Epithelial cell of proximal tubule (primary cell): ENCODE measurements around the gene CA10. TPM values are rescaled to one million over a fixed set of nuclear protein-coding genes. Genes with fewer than 3 reads are reported as not detected.

Experiments used
- DNase-seq: peaks from one replicate; pipeline ENCODE4 v3.0.0-alpha.2; 2011; ENCODE audit warnings: low read depth
- H3K4me3 ChIP-seq: 2 replicates; pipeline ENCODE4 v1.5.1; 2011; ENCODE audit warnings: low read depth, mild to moderate bottlenecking, low read length
- CTCF ChIP-seq: conservative IDR thresholded peaks from 2 replicates; pipeline ENCODE4 v1.5.1; 2012; ENCODE audit warnings: low read depth, mild to moderate bottlenecking, low read length
- total RNA-seq: library from RNA; depleted of rRNA; stranded (reverse); fragments of >200 nt; gene quantifications from 2 replicates; pipeline ENCODE4 v1.2.3, GENCODE V29; 2015

The CA10 gene
- total RNA-seq, 1 donor from 2014 or later, result 0.58 TPM

DNA sequence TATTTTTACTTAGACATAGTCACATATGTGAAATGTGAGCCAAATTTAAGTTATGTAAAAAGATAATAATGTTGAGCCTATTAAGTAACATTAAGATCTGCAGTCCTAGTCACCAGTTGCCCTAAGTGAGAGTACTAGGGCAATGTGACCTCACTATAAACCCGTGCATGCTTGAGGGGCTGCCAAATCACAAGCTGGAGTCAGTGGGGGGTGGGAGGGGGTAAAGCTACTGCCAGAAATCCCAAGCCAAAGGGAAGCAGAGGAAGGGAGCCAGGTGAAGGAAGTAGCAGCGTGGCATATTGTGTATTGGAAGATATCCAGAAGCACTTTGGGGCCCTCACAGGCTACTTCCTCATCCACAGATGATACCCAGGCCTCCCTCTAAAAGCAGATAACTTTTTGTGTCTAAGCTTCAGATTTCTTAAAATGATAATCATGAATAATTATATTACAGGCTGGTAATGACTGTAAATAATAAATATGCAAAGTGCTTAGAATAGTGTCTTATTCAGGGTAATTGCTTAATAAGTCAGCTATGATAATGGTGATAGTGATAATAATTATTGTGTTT lies 134.1 kb downstream of the CA10 start:
- DNase-seq, result no peak
- no peak overlapping the region for H3K4me3 ChIP-seq
- TF ChIP-seq CTCF, result no peak

- DNase-seq, result no peak
- H3K4me3 ChIP-seq, result no peak overlapping the region
- no peak for TF ChIP-seq CTCF
These were observed 147.4 kb downstream of the CA10 start for GRCh38 chr17:52011064-52011463.

GRCh38 chr17:51999654-52000053 lies 158.9 kb downstream of the CA10 start:
- no peak overlapping the region for H3K4me3 ChIP-seq
- no peak for DNase-seq
- no peak for TF ChIP-seq CTCF

DNA sequence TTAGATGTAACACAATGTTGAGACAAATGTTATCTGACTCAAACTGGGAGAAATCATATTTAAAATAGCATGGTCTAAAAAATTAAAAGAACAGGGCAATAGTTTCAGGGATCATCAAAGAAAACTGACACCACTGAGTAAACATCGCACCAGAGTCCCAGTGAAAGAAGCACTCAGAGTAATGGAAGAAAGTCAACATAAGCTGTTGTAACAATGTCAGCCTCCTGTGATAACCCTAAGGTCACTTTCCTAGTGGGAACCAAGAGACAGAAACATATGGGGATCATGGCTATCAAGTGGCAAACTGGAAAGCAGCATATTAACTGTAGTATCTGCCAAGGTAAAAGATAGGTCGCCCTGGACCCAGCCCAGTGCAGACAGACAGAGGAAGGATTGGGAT lies 160.8 kb downstream of the CA10 start:
- no peak for TF ChIP-seq CTCF
- no peak for DNase-seq
- H3K4me3 ChIP-seq, result no peak overlapping the region

DNA sequence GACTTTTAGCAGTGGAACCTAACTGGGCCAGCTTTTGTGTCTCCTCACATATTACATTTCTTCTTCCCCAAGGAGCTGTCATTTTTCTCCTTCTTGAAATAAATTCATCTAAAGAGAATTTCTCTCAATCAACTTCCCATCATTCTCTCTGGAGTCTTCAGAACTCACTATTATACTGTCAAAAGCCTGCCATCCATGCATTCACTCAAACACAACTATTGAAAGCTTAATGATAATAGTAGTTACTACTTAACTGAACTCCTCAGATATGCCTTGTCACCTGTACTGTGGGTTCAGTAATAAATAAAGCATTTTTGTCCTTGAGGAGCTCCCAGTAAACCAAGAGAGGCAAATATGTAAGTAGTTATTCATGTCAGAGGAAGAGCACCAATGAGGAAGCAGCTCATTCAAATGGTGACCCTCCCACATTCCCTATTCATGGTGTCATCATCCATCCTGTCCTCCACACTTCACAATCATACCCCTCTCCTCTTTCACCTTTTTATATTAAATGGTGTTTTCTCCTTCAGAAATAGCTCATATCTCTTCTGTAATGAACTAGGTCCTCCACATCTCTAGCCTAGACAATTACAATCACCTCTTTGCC lies 162.6 kb downstream of the CA10 start:
- no peak for TF ChIP-seq CTCF
- no peak for DNase-seq
- H3K4me3 ChIP-seq, result no peak overlapping the region

GRCh38 chr17:51992864-51993416 lies 165.6 kb downstream of the CA10 start:
- DNase-seq, result no peak
- TF ChIP-seq CTCF, result no peak
- H3K4me3 ChIP-seq, result no peak overlapping the region

GRCh38 chr17:51971121-51971520 lies 187.4 kb downstream of the CA10 start:
- TF ChIP-seq CTCF, result no peak
- no peak overlapping the region for H3K4me3 ChIP-seq
- no peak for DNase-seq
